C4-2B (cell line): ENCODE measurements around the gene SIGLEC11.

Experiments
- H3K27ac ChIP-seq: fragments of 450-650 bp; 2 replicates; pipeline ENCODE4 v1.5.1; 2017
- CTCF ChIP-seq: fragments of 450-650 bp; conservative IDR thresholded peaks from 2 replicates; pipeline ENCODE4 v1.5.1; 2017; ENCODE audit warnings: mild to moderate bottlenecking
- ZFX ChIP-seq: fragments of 450-650 bp; IDR thresholded peaks from 2 replicates; pipeline ENCODE4 v1.6.1; 2017

The SIGLEC11 gene

GRCh38 chr19:49932041-49932451 is 28.9 kb downstream of the SIGLEC11 start:
- H3K27ac ChIP-seq, result no peak overlapping the region
- TF ChIP-seq ZFX, result no peak
- TF ChIP-seq CTCF, result no peak

DNA sequence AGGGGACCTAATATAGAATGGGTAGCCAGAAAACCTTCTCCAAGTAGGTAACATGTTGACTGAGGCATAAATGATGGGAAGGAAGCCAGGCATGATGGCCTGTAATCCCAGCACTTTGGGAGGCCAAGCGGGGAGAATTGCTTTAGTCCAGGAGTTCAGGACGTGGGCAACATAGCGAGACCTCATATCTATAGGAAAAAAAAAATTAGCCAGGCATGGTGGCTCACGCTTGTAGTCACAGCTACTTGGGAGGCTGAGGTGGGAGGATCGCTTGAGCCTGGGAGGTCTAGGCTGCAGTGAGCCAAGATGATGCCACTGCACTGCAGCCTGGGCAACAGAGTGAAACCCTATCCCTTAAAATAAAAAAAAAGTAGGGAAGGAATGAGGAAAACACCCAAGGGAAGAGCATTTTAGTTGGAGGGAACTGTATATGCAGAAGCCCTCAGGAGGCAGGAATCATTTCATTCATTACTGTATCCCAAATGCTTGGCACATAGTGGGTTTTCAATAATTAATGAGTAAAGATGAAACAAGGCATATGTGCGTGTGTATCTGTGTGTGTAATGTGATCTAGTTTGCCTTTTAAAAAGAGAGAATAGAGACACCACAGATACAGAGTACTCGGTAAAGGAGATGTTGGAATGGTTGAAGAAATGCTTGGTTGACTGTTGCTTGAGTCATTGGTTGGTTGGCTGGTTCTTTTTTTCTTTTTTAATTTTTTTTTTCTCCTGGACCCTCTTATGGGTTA is 29.5 kb downstream of the SIGLEC11 start:
- H3K27ac ChIP-seq, result no peak overlapping the region
- TF ChIP-seq ZFX (no peak), CTCF (no peak)

GRCh38 chr19:49930483-49931011 is 30.4 kb downstream of the SIGLEC11 start:
- TF ChIP-seq CTCF, result no peak
- TF ChIP-seq ZFX, result no peak
- peak overlapping the region; percentile 100; the same call in 1 of the 2 replicates for H3K27ac ChIP-seq

- no peak for TF ChIP-seq ZFX
- no peak for TF ChIP-seq CTCF
Measured at GRCh38 chr19:49929611-49930482, 31.1 kb downstream of the SIGLEC11 start.

DNA sequence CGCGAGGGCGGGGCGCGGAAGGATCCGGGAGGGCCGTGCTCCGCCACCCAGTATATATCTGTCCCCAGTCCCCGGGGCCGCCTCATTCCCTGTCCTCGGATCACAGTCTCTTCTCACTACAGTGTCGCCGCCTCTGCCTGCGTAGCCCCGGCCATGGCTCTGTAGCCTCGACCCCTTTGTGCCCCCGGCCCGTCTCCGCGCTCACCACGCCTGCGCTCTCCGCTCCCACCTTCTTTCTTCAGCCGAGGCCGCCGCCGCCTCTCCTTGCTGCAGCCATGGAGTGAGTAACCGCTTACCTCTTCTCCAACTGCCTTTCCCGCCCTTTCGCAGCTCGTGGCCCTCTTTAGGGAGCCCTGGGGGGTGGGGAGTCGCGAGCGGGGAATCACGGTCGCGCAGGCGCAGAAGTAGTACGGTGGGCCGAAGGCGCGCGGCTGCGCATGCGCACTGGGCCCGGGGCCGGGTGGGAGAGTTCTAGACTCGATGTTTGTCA is 31.8 kb downstream of the SIGLEC11 start, which contains the start of the genes ATF5 and NUP62:
Gene ATF5 (plus strand): TSS at position 85 of the 490 bp plus-strand sequence. CDS start 1,646 bp downstream, outside the sequence.
Gene NUP62 (minus strand): TSS at position 384 of the 490 bp plus-strand sequence. CDS start 19,697 bp downstream, outside the sequence.
- H3K27ac ChIP-seq, result peak within 1 kb of the TSS; percentile 100
- TF ChIP-seq CTCF (no peak), ZFX (peak; percentile 69; the same call in 1 of the 2 replicates)

More at GRCh38 chr19:49929611-49930482, 31.1 kb downstream of the SIGLEC11 start:
- H3K27ac ChIP-seq, result peak overlapping the region; percentile 100

DNA sequence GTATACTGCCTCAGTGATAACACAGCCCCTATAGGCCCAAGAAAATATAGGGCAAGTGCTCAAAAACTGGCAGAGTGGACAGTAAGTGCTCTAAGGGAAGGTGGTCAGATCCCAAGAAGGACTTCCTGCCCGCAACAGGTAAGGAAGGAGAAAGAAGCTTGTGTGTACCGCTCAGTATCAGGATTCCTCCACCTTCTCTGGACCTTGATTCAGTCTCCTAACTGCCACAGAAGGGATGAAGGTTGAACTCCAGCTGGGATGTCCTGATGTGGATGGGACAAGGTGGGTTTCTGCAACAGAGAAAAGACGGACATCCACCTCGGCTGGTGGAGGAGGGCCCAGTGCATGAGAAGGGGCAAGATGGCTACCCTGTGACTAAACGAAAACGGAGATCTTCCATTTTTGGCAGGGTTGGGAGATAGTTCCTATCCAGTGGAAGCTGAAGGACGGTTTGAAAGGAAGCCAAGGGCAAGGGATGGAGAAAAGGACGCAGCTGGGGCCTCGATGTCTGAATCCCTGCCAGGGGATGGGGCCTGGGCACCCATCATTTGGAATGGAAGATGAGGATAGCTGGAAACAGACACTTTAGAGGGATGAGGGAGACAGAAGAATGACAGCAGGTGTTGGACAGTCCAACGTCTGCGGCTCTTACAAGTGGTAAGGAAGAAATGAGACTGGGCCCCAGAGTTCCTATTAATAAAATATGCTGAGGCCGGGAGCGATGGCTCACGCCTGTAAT is 33.3 kb downstream of the SIGLEC11 start:
- H3K27ac ChIP-seq, result peak overlapping the region; percentile 100

More for the DNA sequence above, 33.3 kb downstream of the SIGLEC11 start:
- TF ChIP-seq ZFX (no peak), CTCF (no peak)
